Measurements from ENCODE around the gene ROR1.

DNA sequence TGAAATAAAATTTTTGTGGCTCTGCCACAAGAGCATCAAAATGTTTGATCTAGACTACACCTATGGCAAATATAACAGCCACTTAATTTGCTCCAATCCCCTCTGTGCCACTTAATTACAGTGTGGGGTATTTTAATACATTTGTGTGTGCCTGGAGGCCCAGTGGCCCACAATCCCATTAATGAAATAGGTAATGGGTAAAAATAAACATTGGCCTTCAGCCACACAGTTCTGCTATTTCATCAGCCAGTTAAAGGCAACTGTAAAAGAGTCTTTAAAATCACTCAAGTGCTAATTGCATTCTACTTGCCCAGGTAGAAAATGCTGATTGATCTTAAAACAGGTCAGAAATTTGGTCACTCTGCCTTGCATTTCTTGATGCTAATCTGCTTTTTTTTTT is 278.0 kb downstream of the ROR1 start:
- TF ChIP-seq, protein P1, sequence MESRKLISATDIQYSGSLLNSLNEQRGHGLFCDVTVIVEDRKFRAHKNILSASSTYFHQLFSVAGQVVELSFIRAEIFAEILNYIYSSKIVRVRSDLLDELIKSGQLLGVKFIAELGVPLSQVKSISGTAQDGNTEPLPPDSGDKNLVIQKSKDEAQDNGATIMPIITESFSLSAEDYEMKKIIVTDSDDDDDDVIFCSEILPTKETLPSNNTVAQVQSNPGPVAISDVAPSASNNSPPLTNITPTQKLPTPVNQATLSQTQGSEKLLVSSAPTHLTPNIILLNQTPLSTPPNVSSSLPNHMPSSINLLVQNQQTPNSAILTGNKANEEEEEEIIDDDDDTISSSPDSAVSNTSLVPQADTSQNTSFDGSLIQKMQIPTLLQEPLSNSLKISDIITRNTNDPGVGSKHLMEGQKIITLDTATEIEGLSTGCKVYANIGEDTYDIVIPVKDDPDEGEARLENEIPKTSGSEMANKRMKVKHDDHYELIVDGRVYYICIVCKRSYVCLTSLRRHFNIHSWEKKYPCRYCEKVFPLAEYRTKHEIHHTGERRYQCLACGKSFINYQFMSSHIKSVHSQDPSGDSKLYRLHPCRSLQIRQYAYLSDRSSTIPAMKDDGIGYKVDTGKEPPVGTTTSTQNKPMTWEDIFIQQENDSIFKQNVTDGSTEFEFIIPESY (IDR thresholded peaks at IDR 0.05; ENCODE audit: borderline replicate concordance, low read depth): no peak
- TF ChIP-seq NRF1 (IDR thresholded peaks at IDR 0.05; ENCODE audit: low read depth, low read length) (no peak), NFIC (IDR thresholded peaks at IDR 0.05; ENCODE audit: borderline replicate concordance) (no peak), EZH2phosphoT487 (IDR thresholded peaks at IDR 0.05; ENCODE audit: borderline replicate concordance, low read depth) (no peak), POLR2AphosphoS5 (IDR thresholded peaks at IDR 0.05; ENCODE audit: low read depth, low read length) (no peak)
- TF ChIP-seq, protein P2, sequence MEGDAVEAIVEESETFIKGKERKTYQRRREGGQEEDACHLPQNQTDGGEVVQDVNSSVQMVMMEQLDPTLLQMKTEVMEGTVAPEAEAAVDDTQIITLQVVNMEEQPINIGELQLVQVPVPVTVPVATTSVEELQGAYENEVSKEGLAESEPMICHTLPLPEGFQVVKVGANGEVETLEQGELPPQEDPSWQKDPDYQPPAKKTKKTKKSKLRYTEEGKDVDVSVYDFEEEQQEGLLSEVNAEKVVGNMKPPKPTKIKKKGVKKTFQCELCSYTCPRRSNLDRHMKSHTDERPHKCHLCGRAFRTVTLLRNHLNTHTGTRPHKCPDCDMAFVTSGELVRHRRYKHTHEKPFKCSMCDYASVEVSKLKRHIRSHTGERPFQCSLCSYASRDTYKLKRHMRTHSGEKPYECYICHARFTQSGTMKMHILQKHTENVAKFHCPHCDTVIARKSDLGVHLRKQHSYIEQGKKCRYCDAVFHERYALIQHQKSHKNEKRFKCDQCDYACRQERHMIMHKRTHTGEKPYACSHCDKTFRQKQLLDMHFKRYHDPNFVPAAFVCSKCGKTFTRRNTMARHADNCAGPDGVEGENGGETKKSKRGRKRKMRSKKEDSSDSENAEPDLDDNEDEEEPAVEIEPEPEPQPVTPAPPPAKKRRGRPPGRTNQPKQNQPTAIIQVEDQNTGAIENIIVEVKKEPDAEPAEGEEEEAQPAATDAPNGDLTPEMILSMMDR (IDR thresholded peaks at IDR 0.05): no peak
- TF ChIP-seq, protein P3, sequence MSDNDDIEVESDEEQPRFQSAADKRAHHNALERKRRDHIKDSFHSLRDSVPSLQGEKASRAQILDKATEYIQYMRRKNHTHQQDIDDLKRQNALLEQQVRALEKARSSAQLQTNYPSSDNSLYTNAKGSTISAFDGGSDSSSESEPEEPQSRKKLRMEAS (IDR thresholded peaks at IDR 0.05; ENCODE audit: low read depth): no peak
- TF ChIP-seq, protein P4, sequence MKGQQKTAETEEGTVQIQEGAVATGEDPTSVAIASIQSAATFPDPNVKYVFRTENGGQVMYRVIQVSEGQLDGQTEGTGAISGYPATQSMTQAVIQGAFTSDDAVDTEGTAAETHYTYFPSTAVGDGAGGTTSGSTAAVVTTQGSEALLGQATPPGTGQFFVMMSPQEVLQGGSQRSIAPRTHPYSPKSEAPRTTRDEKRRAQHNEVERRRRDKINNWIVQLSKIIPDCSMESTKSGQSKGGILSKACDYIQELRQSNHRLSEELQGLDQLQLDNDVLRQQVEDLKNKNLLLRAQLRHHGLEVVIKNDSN (IDR thresholded peaks at IDR 0.05; ENCODE audit: borderline replicate concordance, low read depth): no peak
